Measurements from ENCODE around the gene WFIKKN1.

The WFIKKN1 gene

GRCh38 chr16:671353-672131 lies 40.8 kb downstream of the WFIKKN1 start:
- H2BK120ac ChIP-seq (ENCODE audit: insufficient read depth, low read length, poor library complexity): no peak overlapping the region
- H3K4ac ChIP-seq (ENCODE audit: low read depth, low read length): no peak overlapping the region
- peaks cover 2% of the 10 kb centered on the region for H3K9me3 ChIP-seq (ENCODE audit: insufficient read depth, low read depth, low read length)
- H4K12ac ChIP-seq (ENCODE audit: low read depth, low read length): no peak overlapping the region
- H3K27me3 ChIP-seq (ENCODE audit: insufficient read depth, low read length): peaks cover 3% of the 10 kb centered on the region
- no peak overlapping the region for H3K4me3 ChIP-seq (ENCODE audit: low read depth, low read length)
- H3K14ac ChIP-seq (ENCODE audit: low read length): no peak overlapping the region
- H3K79me2 ChIP-seq (ENCODE audit: control insufficient read depth, insufficient read depth, low read length, poor library complexity): peaks cover 8% of the 10 kb centered on the region
- H2BK5ac ChIP-seq (ENCODE audit: low read depth, low read length, poor library complexity): no peak overlapping the region
- no peak overlapping the region for H3K27ac ChIP-seq (ENCODE audit: low read depth, low read length)
- H3K9ac ChIP-seq (ENCODE audit: low read length): no peak overlapping the region
- no peak overlapping the region for H3K4me2 ChIP-seq (ENCODE audit: low read length)
- no peak overlapping the region for H4K8ac ChIP-seq (ENCODE audit: low read depth, low read length)
- peaks cover 13 to 15% of the 10 kb centered on the region in 2 experiments for H3K4me1 ChIP-seq (ENCODE audit: control insufficient read depth in 1 of 2, insufficient read depth in 2 of 2, low read length in 2 of 2)
- H2AFZ ChIP-seq (ENCODE audit: insufficient read depth, low read length, poor library complexity): no peak overlapping the region
- no peak overlapping the region for H2AK5ac ChIP-seq (ENCODE audit: low read length)
- peaks cover 5% of the 10 kb centered on the region for H3K79me1 ChIP-seq (ENCODE audit: low read length)
- WGBS (ENCODE audit: extremely low coverage, insufficient coverage, insufficient read length): no CpG with 5 or more reads among the region's 40 CpGs
- no peak overlapping the region for H2BK12ac ChIP-seq (ENCODE audit: low read length)
- no peak overlapping the region for H3K18ac ChIP-seq (ENCODE audit: low read length)
- H4K91ac ChIP-seq (ENCODE audit: low read depth, low read length): no peak overlapping the region
- H3K36me3 ChIP-seq (ENCODE audit: control insufficient read depth in 1 of 2, insufficient read depth in 2 of 2, low read length in 2 of 2): peaks cover 54 to 56% of the 10 kb centered on the region in 2 experiments
- no peak for DNase-seq
- no peak overlapping the region for H3K23ac ChIP-seq (ENCODE audit: low read length)

GRCh38 chr16:672371-672770 lies 41.6 kb downstream of the WFIKKN1 start:
- WGBS (ENCODE audit: extremely low coverage, insufficient coverage, insufficient read length): no CpG with 5 or more reads among the region's 19 CpGs
- no peak overlapping the region for H2BK120ac ChIP-seq (ENCODE audit: insufficient read depth, low read length, poor library complexity)
- DNase-seq: no peak
- no peak overlapping the region for H4K91ac ChIP-seq (ENCODE audit: low read depth, low read length)
- H3K27me3 ChIP-seq (ENCODE audit: insufficient read depth, low read length): peaks cover 3% of the 10 kb centered on the region
- no peak overlapping the region for H3K9ac ChIP-seq (ENCODE audit: low read length)
- H3K14ac ChIP-seq (ENCODE audit: low read length): no peak overlapping the region
- no peak overlapping the region for H2AFZ ChIP-seq (ENCODE audit: insufficient read depth, low read length, poor library complexity)
- no peak overlapping the region for H4K8ac ChIP-seq (ENCODE audit: low read depth, low read length)
- no peak overlapping the region for H3K4me3 ChIP-seq (ENCODE audit: low read depth, low read length)
- H4K12ac ChIP-seq (ENCODE audit: low read depth, low read length): no peak overlapping the region
- no peak overlapping the region for H3K23ac ChIP-seq (ENCODE audit: low read length)
- H2AK5ac ChIP-seq (ENCODE audit: low read length): no peak overlapping the region
- no peak overlapping the region for H2BK12ac ChIP-seq (ENCODE audit: low read length)
- no peak overlapping the region for H2BK5ac ChIP-seq (ENCODE audit: low read depth, low read length, poor library complexity)
- H3K9me3 ChIP-seq (ENCODE audit: insufficient read depth, low read depth, low read length): peaks cover 2% of the 10 kb centered on the region
- H3K36me3 ChIP-seq (ENCODE audit: control insufficient read depth in 1 of 2, insufficient read depth in 2 of 2, low read length in 2 of 2): peaks cover 54 to 56% of the 10 kb centered on the region in 2 experiments
- H3K4me1 ChIP-seq (ENCODE audit: control insufficient read depth in 1 of 2, insufficient read depth in 2 of 2, low read length in 2 of 2): peaks cover 13 to 15% of the 10 kb centered on the region in 2 experiments
- peaks cover 5% of the 10 kb centered on the region for H3K79me1 ChIP-seq (ENCODE audit: low read length)
- no peak overlapping the region for H3K18ac ChIP-seq (ENCODE audit: low read length)
- H3K4ac ChIP-seq (ENCODE audit: low read depth, low read length): no peak overlapping the region
- H3K79me2 ChIP-seq (ENCODE audit: control insufficient read depth, insufficient read depth, low read length, poor library complexity): peaks cover 8% of the 10 kb centered on the region
- H3K4me2 ChIP-seq (ENCODE audit: low read length): no peak overlapping the region
- no peak overlapping the region for H3K27ac ChIP-seq (ENCODE audit: low read depth, low read length)

- Histone ChIP-seq H3K9ac (ENCODE audit: low read length) (no peak overlapping the region), H3K9me3 (ENCODE audit: insufficient read depth, low read depth, low read length) (peaks cover 2% of the 10 kb centered on the region), H3K4me1 (ENCODE audit: control insufficient read depth in 1 of 2, insufficient read depth in 2 of 2, low read length in 2 of 2) (peaks cover 13 to 15% of the 10 kb centered on the region in 2 experiments), H4K8ac (ENCODE audit: low read depth, low read length) (no peak overlapping the region), H4K12ac (ENCODE audit: low read depth, low read length) (no peak overlapping the region), H2BK120ac (ENCODE audit: insufficient read depth, low read length, poor library complexity) (no peak overlapping the region), H2BK12ac (ENCODE audit: low read length) (no peak overlapping the region), H3K79me1 (ENCODE audit: low read length) (peaks cover 5% of the 10 kb centered on the region), H3K14ac (ENCODE audit: low read length) (no peak overlapping the region), H3K18ac (ENCODE audit: low read length) (no peak overlapping the region), H3K27me3 (ENCODE audit: insufficient read depth, low read length) (peaks cover 3% of the 10 kb centered on the region), H3K23ac (ENCODE audit: low read length) (no peak overlapping the region), H3K4ac (ENCODE audit: low read depth, low read length) (no peak overlapping the region), H3K79me2 (ENCODE audit: control insufficient read depth, insufficient read depth, low read length, poor library complexity) (peaks cover 8% of the 10 kb centered on the region), H3K4me2 (ENCODE audit: low read length) (no peak overlapping the region), H4K91ac (ENCODE audit: low read depth, low read length) (no peak overlapping the region), H2BK5ac (ENCODE audit: low read depth, low read length, poor library complexity) (no peak overlapping the region), H3K27ac (ENCODE audit: low read depth, low read length) (no peak overlapping the region), H2AFZ (ENCODE audit: insufficient read depth, low read length, poor library complexity) (no peak overlapping the region), H3K4me3 (ENCODE audit: low read depth, low read length) (no peak overlapping the region), H3K36me3 (ENCODE audit: control insufficient read depth in 1 of 2, insufficient read depth in 2 of 2, low read length in 2 of 2) (peaks cover 54 to 56% of the 10 kb centered on the region in 2 experiments), H2AK5ac (ENCODE audit: low read length) (no peak overlapping the region)
- WGBS (ENCODE audit: extremely low coverage, insufficient coverage, insufficient read length): no CpG with 5 or more reads among the region's 21 CpGs
- no peak for DNase-seq
These were observed 42.1 kb downstream of the WFIKKN1 start for GRCh38 chr16:672851-673250.

- Histone ChIP-seq H2AK5ac (ENCODE audit: low read length) (no peak overlapping the region), H3K9ac (ENCODE audit: low read length) (no peak overlapping the region), H3K4me3 (ENCODE audit: low read depth, low read length) (no peak overlapping the region), H3K9me3 (ENCODE audit: insufficient read depth, low read depth, low read length) (peaks cover 2% of the 10 kb centered on the region), H3K27ac (ENCODE audit: low read depth, low read length) (no peak overlapping the region), H3K79me1 (ENCODE audit: low read length) (no peaks in the 10 kb centered on the region), H3K79me2 (ENCODE audit: control insufficient read depth, insufficient read depth, low read length, poor library complexity) (peaks cover 3% of the 10 kb centered on the region), H2AFZ (ENCODE audit: insufficient read depth, low read length, poor library complexity) (no peak overlapping the region), H2BK5ac (ENCODE audit: low read depth, low read length, poor library complexity) (no peak overlapping the region), H3K23ac (ENCODE audit: low read length) (no peak overlapping the region), H3K4me1 (ENCODE audit: control insufficient read depth in 1 of 2, insufficient read depth in 2 of 2, low read length in 2 of 2) (peaks cover 13 to 15% of the 10 kb centered on the region in 2 experiments), H4K12ac (ENCODE audit: low read depth, low read length) (no peak overlapping the region), H4K8ac (ENCODE audit: low read depth, low read length) (no peak overlapping the region), H3K27me3 (ENCODE audit: insufficient read depth, low read length) (peaks cover 3% of the 10 kb centered on the region), H3K4ac (ENCODE audit: low read depth, low read length) (no peak overlapping the region), H3K18ac (ENCODE audit: low read length) (no peak overlapping the region), H2BK120ac (ENCODE audit: insufficient read depth, low read length, poor library complexity) (no peak overlapping the region), H3K36me3 (ENCODE audit: control insufficient read depth in 1 of 2, insufficient read depth in 2 of 2, low read length in 2 of 2) (peaks cover 54 to 56% of the 10 kb centered on the region in 2 experiments), H3K4me2 (ENCODE audit: low read length) (no peak overlapping the region), H4K91ac (ENCODE audit: low read depth, low read length) (no peak overlapping the region), H3K14ac (ENCODE audit: low read length) (no peak overlapping the region), H2BK12ac (ENCODE audit: low read length) (no peak overlapping the region)
- DNase-seq: no peak
- no CpG with 5 or more reads among the region's 18 CpGs for WGBS (ENCODE audit: extremely low coverage, insufficient coverage, insufficient read length)
These were observed 42.7 kb downstream of the WFIKKN1 start for GRCh38 chr16:673399-673991.
